A673 (cell line): ENCODE results near the gene IGF2. TPM values are rescaled to one million over a fixed set of nuclear protein-coding genes. Genes with fewer than 3 reads are reported as not detected.
A peak's percentile ranks its signal among the peaks of the same experiment; 100 is the strongest.

Source experiments
- BruUV-seq: library from RNA; stranded (reverse); fragments of 400-500 nt; replicated peaks from 2 replicates; lab custom pipeline; 2021; lab: Mats Ljungman, UMichigan
- CTCF ChIA-PET: fragments of 300-600 bp; sonication (Branson Sonifier 250); formaldehyde crosslinking; loops from one replicate; lab custom pipeline; 2022; ENCODE audit warnings: antibody characterized with exemption; lab: Charles Lee
- POLR2A ChIA-PET: fragments of 300-600 bp; sonication (Branson Sonifier 250); formaldehyde crosslinking; loops from one replicate; lab custom pipeline; 2022; ENCODE audit warnings: antibody characterized with exemption; ENCODE audit not compliant: low non-redundant PET; lab: Charles Lee
- DNase-seq: peaks from one replicate; pipeline ENCODE4 v3.0.0-alpha.2; 2015; ENCODE audit warnings: low spot score
- H3K27ac ChIP-seq: fragments of 200-600 bp; sonication (generic); 2 replicates; pipeline ENCODE4 v1.5.1; 2016; ENCODE audit warnings: mixed run types, low read depth, mild to moderate bottlenecking, mixed read lengths, antibody characterized with exemption, low read length; ENCODE audit not compliant: poor library complexity, severe bottlenecking
- H3K27me3 ChIP-seq: fragments of 200-600 bp; sonication (generic); replicated peaks from 2 replicates; pipeline ENCODE4 v1.6.1; 2017; ENCODE audit warnings: mixed run types, low read depth, mild to moderate bottlenecking, mixed read lengths, antibody characterized with exemption, low read length; ENCODE audit not compliant: insufficient read depth, poor library complexity
- H3K36me3 ChIP-seq: fragments of 200-600 bp; sonication (generic); 2 replicates; pipeline ENCODE4 v1.6.1; 2016; ENCODE audit warnings: mixed run types, mild to moderate bottlenecking, mixed read lengths, antibody characterized with exemption, low read length; ENCODE audit not compliant: insufficient read depth, poor library complexity, severe bottlenecking
- H3K4me1 ChIP-seq: fragments of 200-600 bp; sonication (generic); 2 replicates; pipeline ENCODE4 v1.6.1; 2017; ENCODE audit warnings: mixed run types, mild to moderate bottlenecking, mixed read lengths, antibody characterized with exemption, low read length; ENCODE audit not compliant: insufficient read depth, poor library complexity, severe bottlenecking
- H3K4me3 ChIP-seq: fragments of 200-600 bp; sonication (generic); 2 replicates; pipeline ENCODE4 v1.5.1; 2016; ENCODE audit warnings: low read depth, mixed run types, mild to moderate bottlenecking, mixed read lengths, low read length; ENCODE audit not compliant: poor library complexity, severe bottlenecking
- H3K9me3 ChIP-seq: fragments of 200-600 bp; sonication (generic); 2 replicates; pipeline ENCODE4 v1.6.1; 2016; ENCODE audit warnings: mixed run types, low read depth, mild to moderate bottlenecking, mixed read lengths, antibody characterized with exemption, low read length; ENCODE audit not compliant: poor library complexity, severe bottlenecking
- EZH2 ChIP-seq: fragments of 200-600 bp; sonication (generic); IDR thresholded peaks from 2 replicates; pipeline ENCODE4 v1.6.1; 2017; ENCODE audit warnings: borderline replicate concordance, low read depth, mild to moderate bottlenecking, mixed read lengths, antibody characterized with exemption, low read length; ENCODE audit not compliant: poor library complexity, severe bottlenecking
- intact Hi-C: fragments of 100-400 bp; cut with micrococcal nuclease; formaldehyde crosslinking; loops from one replicate; pipeline ENCODE4 v1.10.0; 2022; ENCODE audit not compliant: unreplicated experiment
- total RNA-seq: library from RNA; stranded (reverse); gene quantifications from 2 replicates; pipeline ENCODE4 v1.2.3, GENCODE V29; 2021
- TF ChIP-seq, protein P1 (sequence below): fragments of 300-800, 200-600 bp; sonication (generic); conservative IDR thresholded peaks from 2 replicates; pipeline ENCODE4 v1.5.1; 2017; ENCODE audit warnings: low read depth, mild to moderate bottlenecking, antibody characterized with exemption, low read length, moderate library complexity, mixed read lengths

The IGF2 gene
- total RNA-seq, 1 experiment from 2014 or later = 0.17 TPM

DNA sequence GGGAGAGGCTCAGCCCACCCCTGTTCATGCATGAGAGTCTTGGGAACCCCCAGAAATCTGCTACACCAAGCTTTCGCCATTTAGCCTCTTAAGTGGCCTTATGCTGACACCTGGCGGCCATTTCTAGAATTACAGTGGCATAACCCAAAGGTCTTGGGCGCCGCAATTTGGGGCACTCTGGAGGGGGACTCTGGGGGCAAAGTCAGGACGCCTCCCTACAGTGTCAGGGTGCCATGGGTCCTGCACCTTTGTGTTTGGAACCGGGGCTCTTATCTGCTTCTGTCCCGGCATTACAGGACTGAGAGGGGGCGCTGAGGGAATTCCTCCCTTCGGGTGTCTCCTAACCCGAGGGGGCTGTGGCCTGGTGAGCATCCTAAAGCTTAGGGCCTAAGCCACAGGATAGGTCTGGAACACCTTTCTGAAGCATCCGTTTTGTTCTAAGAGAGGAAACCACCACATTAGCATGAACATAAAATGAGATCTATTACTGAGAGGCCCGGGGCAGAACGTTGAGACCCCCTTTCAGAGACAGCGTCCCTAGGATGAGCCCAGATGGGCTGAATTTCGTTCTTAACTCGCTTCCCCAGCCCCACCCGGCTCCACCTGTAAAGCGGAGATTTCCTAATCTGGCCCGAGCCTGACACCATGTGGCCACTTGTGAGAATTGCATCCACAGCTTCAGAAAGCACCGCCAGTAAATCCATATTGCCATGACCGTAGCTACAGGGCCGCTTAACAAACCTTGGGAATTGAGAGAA is 12.5 kb upstream of the IGF2 start:
- no peak overlapping the region for H3K4me3 ChIP-seq
- H3K4me1 ChIP-seq = no peaks in the 10 kb centered on the region
- intact Hi-C loops = loop anchor here (1.0 to 2.0 kb wide), 4 partner anchors 269 to 499 kb away; no protein-coding TSS in a partner anchor
- no peaks in the 10 kb centered on the region for H3K9me3 ChIP-seq
- H3K27me3 ChIP-seq = peaks cover 15% of the 10 kb centered on the region
- BruUV-seq = no TSS peak
- no peak for TF ChIP-seq EZH2
- TF ChIP-seq, protein P1, sequence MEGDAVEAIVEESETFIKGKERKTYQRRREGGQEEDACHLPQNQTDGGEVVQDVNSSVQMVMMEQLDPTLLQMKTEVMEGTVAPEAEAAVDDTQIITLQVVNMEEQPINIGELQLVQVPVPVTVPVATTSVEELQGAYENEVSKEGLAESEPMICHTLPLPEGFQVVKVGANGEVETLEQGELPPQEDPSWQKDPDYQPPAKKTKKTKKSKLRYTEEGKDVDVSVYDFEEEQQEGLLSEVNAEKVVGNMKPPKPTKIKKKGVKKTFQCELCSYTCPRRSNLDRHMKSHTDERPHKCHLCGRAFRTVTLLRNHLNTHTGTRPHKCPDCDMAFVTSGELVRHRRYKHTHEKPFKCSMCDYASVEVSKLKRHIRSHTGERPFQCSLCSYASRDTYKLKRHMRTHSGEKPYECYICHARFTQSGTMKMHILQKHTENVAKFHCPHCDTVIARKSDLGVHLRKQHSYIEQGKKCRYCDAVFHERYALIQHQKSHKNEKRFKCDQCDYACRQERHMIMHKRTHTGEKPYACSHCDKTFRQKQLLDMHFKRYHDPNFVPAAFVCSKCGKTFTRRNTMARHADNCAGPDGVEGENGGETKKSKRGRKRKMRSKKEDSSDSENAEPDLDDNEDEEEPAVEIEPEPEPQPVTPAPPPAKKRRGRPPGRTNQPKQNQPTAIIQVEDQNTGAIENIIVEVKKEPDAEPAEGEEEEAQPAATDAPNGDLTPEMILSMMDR = peak; percentile 67
- H3K36me3 ChIP-seq = no peaks in the 10 kb centered on the region
- POLR2A ChIA-PET = interaction anchor here (0.7 kb wide), 1 partner anchor 170 kb away, joined by 3 read pairs; no protein-coding TSS in a partner anchor
- CTCF ChIA-PET = interaction anchor here (0.6 to 4.8 kb wide), 15 partner anchors 114 to 499 kb away, joined by 3 to 74 read pairs (median 6); partner anchors contain the start of genes MRPL23 and SYT8
- no peak overlapping the region for H3K27ac ChIP-seq
- peak; percentile 76 for DNase-seq

DNA sequence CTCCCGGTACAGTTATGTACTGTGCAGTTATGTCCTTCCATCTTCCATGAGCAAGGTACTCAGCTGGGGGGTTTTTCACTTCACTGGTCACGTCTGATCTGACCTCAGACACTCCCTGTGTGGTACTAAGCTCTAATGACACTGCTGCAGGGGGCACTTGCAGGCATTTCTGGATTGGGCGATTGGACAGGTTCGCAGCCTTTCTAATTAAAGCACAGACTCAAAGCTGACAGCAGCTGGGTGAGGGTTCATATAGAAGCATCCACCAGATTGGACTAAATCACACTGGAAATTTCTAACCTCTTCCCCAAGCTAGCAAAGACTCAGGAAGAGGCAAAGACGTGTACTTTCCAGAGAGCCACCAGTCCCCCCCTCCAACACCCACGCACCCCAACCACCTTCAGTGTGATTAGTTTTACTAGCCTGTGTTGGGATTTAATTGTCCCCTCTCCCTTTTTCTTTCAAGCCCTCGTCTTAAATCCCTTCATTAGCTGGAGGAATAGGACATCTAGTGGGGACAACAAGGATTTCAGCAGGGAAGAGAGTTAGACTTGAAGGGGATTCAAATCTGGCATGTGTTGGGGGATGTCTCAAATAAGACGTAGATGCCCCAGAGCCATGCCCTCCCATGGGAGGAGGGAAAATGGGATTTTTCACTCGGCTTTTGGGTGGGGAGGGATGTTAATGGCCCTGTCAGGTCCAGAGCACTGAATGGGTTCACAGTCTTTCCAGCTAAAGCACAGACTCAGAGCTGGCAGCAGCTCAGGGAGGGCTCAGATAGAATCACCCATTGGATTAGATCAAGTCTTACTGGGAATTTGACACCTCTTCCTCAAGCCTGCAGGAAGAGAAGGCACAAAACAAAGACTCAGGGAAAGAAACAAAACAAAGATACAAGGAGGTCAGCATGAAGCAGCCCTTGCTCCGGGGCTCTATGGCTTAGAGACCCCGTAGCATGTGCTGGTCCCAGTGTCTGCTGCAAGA is 11.0 kb upstream of the IGF2 start:
- intact Hi-C loops = loop anchor here (2.0 kb wide), 3 partner anchors 267 to 455 kb away; no protein-coding TSS in a partner anchor
- no peaks in the 10 kb centered on the region for H3K9me3 ChIP-seq
- H3K36me3 ChIP-seq = no peaks in the 10 kb centered on the region
- POLR2A ChIA-PET = no interaction called here
- peak; percentile 63 for DNase-seq
- no peak overlapping the region for H3K4me3 ChIP-seq
- BruUV-seq = no TSS peak
- H3K4me1 ChIP-seq = no peaks in the 10 kb centered on the region
- no peak for TF ChIP-seq EZH2
- TF ChIP-seq, protein P1 = peak; percentile 56
- CTCF ChIA-PET = interaction anchor here (0.6 to 4.8 kb wide), 11 partner anchors 113 to 586 kb away, joined by 4 to 74 read pairs (median 7); partner anchors contain the start of genes MRPL23 and SYT8
- H3K27me3 ChIP-seq = peaks cover 22% of the 10 kb centered on the region
- no peak overlapping the region for H3K27ac ChIP-seq

DNA sequence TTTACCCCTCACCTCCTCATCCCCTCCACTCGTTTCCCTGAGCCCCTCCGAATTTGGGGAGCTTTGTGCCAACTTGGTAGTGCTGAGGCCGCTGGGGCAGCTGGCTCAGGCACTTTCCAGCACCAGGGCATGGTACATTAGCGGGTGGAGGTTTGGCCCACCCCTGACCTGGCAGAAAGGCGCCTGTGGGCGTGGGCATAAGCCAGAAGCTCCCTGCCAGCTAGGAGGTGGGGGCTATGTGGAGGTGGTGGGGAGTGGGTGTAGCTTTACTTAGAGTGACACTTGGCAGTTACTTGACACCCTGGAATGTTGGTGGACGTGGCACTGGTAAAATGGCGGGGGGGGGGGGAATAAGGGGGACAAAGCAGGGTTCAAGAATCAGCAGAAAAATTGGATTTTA is 10.3 kb upstream of the IGF2 start:
- Histone ChIP-seq H3K36me3 (no peaks in the 10 kb centered on the region), H3K27ac (no peak overlapping the region), H3K9me3 (no peaks in the 10 kb centered on the region), H3K4me1 (no peaks in the 10 kb centered on the region), H3K27me3 (peaks cover 29% of the 10 kb centered on the region), H3K4me3 (no peak overlapping the region)
- ChIA-PET CTCF (interaction anchor here (0.8 to 4.8 kb wide), 5 partner anchors 112 to 497 kb away, joined by 4 to 74 read pairs (median 36); no protein-coding TSS in a partner anchor), POLR2A (no interaction called here)
- TF ChIP-seq, protein P1 = no peak
- no peak for TF ChIP-seq EZH2
- intact Hi-C loops = no loop called here
- BruUV-seq = no TSS peak
- no peak for DNase-seq
